Measurements from ENCODE around the gene HOXB1. TPM values are rescaled to one million over a fixed set of nuclear protein-coding genes. Genes with fewer than 3 reads are reported as not detected.

Gene HOXB1
- total RNA-seq, 1 experiment from 2014 or later = not detected

GRCh38 chr17:48530208-48530886 is 464 bp downstream of the HOXB1 start:
- Histone ChIP-seq H3K79me2 (ENCODE audit: low read depth) (no peaks in the 10 kb centered on the region), H3K4me2 (no peak overlapping the region), H3K9me2 (ENCODE audit: insufficient read depth) (no peaks in the 10 kb centered on the region), H3K4me3 (no peak overlapping the region), H3K36me3 (ENCODE audit: low read depth) (no peaks in the 10 kb centered on the region), H3K9me3 (ENCODE audit: insufficient read depth, low read depth) (no peaks in the 10 kb centered on the region), H3K4me1 (replicated peaks; ENCODE audit: insufficient read depth) (no peaks in the 10 kb centered on the region), H3K27ac (no peak overlapping the region), H2AFZ (no peak overlapping the region), H4K20me1 (ENCODE audit: insufficient read depth) (no peaks in the 10 kb centered on the region), H3K27me3 (ENCODE audit: insufficient read depth, low read depth) (no peaks in the 10 kb centered on the region), H3F3A (ENCODE audit: insufficient read depth, low read depth) (peaks cover 4% of the 10 kb centered on the region; the same call in 1 of the 2 replicates)
- no peak for DNase-seq
- no peak for TF ChIP-seq EZH2 (IDR thresholded peaks at IDR 0.05; ENCODE audit: low read depth)
- TF ChIP-seq CTCF (conservative IDR thresholded peaks at IDR 0.05) = no peak
- ChIA-PET POLR2A (ENCODE audit: unreplicated experiment) (no interaction called here), CTCF (no interaction called here)
- no TSS peak for BruUV-seq (replicated peaks)
- intact Hi-C loops (cut with micrococcal nuclease; ENCODE audit: unreplicated experiment) = no loop called here

GRCh38 chr17:48529683-48530009 is 1.2 kb downstream of the HOXB1 start:
- DNase-seq = no peak
- Histone ChIP-seq H3K9me2 (ENCODE audit: insufficient read depth) (no peaks in the 10 kb centered on the region), H3K27me3 (ENCODE audit: insufficient read depth, low read depth) (no peaks in the 10 kb centered on the region), H3K79me2 (ENCODE audit: low read depth) (no peaks in the 10 kb centered on the region), H2AFZ (no peak overlapping the region), H3K4me3 (no peak overlapping the region), H3K4me2 (no peak overlapping the region), H3K27ac (no peak overlapping the region), H4K20me1 (ENCODE audit: insufficient read depth) (no peaks in the 10 kb centered on the region), H3K36me3 (ENCODE audit: low read depth) (no peaks in the 10 kb centered on the region), H3F3A (ENCODE audit: insufficient read depth, low read depth) (peaks cover 4% of the 10 kb centered on the region; the same call in 1 of the 2 replicates), H3K9me3 (ENCODE audit: insufficient read depth, low read depth) (no peaks in the 10 kb centered on the region), H3K4me1 (replicated peaks; ENCODE audit: insufficient read depth) (no peaks in the 10 kb centered on the region)
- intact Hi-C loops (cut with micrococcal nuclease; ENCODE audit: unreplicated experiment) = no loop called here
- ChIA-PET POLR2A (ENCODE audit: unreplicated experiment) (no interaction called here), CTCF (no interaction called here)
- no TSS peak for BruUV-seq (replicated peaks)
- TF ChIP-seq EZH2 (IDR thresholded peaks at IDR 0.05; ENCODE audit: low read depth) = no peak
- no peak for TF ChIP-seq CTCF (conservative IDR thresholded peaks at IDR 0.05)

- no TSS peak for BruUV-seq (replicated peaks)
- Histone ChIP-seq H3K4me3 (no peak overlapping the region), H3K36me3 (ENCODE audit: low read depth) (no peaks in the 10 kb centered on the region), H3F3A (ENCODE audit: insufficient read depth, low read depth) (peaks cover 3% of the 10 kb centered on the region; the same call in 1 of the 2 replicates), H3K9me3 (ENCODE audit: insufficient read depth, low read depth) (no peaks in the 10 kb centered on the region), H3K4me2 (no peak overlapping the region), H3K27ac (no peak overlapping the region), H4K20me1 (ENCODE audit: insufficient read depth) (no peaks in the 10 kb centered on the region), H3K27me3 (ENCODE audit: insufficient read depth, low read depth) (no peaks in the 10 kb centered on the region), H3K4me1 (replicated peaks; ENCODE audit: insufficient read depth) (no peaks in the 10 kb centered on the region), H3K9me2 (ENCODE audit: insufficient read depth) (no peaks in the 10 kb centered on the region), H3K79me2 (ENCODE audit: low read depth) (no peaks in the 10 kb centered on the region), H2AFZ (no peak overlapping the region)
- no peak for TF ChIP-seq CTCF (conservative IDR thresholded peaks at IDR 0.05)
- no peak for TF ChIP-seq EZH2 (IDR thresholded peaks at IDR 0.05; ENCODE audit: low read depth)
- intact Hi-C loops (cut with micrococcal nuclease; ENCODE audit: unreplicated experiment) = no loop called here
- POLR2A ChIA-PET (ENCODE audit: unreplicated experiment) = no interaction called here
- no peak for DNase-seq
- CTCF ChIA-PET = no interaction called here
Measured at GRCh38 chr17:48528936-48529682, 1.7 kb downstream of the HOXB1 start.

Measured in PC-9 (cell line).